HepG2 (cell line): ENCODE measurements around the gene SERPIND1.

Experiments used
- HDAC6 ChIP-seq: fragments of 200-600 bp; sonication (generic); IDR thresholded peaks from 2 replicates; pipeline ENCODE4 v1.7.0; 2017; ENCODE audit warnings: mild to moderate bottlenecking, antibody characterized with exemption, low read length, low read depth
- NFE2L1 ChIP-seq: sonication (generic); formaldehyde crosslinking; IDR thresholded peaks from 2 replicates; pipeline ENCODE4 v1.4.0; 2020; ENCODE audit warnings: missing genetic modification reagents, mild to moderate bottlenecking, borderline replicate concordance
- POLR2A ChIP-seq, 2 experiments: IDR thresholded peaks; 2 replicates each; pipeline ENCODE4 v1.6.1; 2011; ENCODE audit warnings: low read depth in 2 of 2, low read length in 2 of 2, mild to moderate bottlenecking in 1 of 2, moderate library complexity in 1 of 2; ENCODE audit not compliant: insufficient read depth in 1 of 2
- RAD21 ChIP-seq: fragments of 450-650 bp; formaldehyde crosslinking; IDR thresholded peaks from 2 replicates; pipeline ENCODE4 v1.5.0; 2020; ENCODE audit warnings: mild to moderate bottlenecking
- ZNF770 ChIP-seq: sonication (generic); formaldehyde crosslinking; IDR thresholded peaks from 2 replicates; pipeline ENCODE4 v1.5.0; 2020; ENCODE audit warnings: mild to moderate bottlenecking, missing genetic modification reagents
- TF ChIP-seq, protein P1 (sequence below): sonication (generic); formaldehyde crosslinking; IDR thresholded peaks from 2 replicates; pipeline ENCODE4 v1.5.1; 2020; ENCODE audit warnings: missing genetic modification reagents, mild to moderate bottlenecking, borderline replicate concordance
- TF ChIP-seq, protein P2 (sequence below): sonication (generic); formaldehyde crosslinking; IDR thresholded peaks from 2 replicates; pipeline ENCODE4 v1.5.0; 2020; ENCODE audit warnings: mild to moderate bottlenecking, missing genetic modification reagents, moderate library complexity

DNA sequence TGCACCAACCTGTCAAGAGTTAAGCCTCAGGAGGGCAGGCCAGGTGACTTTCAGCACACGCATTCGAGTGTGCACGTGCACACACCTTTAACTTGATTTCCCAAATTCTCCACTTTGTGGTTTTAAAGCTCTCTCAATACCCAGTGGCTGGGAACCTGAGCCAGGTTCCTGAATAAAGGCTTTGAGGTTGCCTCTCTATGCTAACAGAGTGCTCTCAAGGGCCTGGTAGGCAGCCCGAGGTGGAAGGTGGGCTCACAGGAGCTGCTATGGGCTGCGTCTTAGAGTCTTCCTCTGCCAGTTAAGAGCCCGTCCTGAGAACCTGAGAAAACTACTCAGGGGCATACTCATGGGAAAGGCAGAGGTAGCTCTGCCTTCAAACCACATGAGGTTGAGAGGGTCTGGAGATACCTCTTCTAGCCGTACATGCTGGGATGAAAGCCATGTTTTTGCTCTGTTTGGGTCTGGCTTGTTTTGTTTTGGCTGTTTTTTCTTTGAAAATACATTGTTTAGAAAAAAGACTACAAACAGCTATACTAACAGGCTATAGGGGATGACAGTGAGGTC is 11.6 kb upstream of the SERPIND1 start:
- no peak for TF ChIP-seq RAD21 (CRISPR knock-in tag)
- TF ChIP-seq, protein P1, sequence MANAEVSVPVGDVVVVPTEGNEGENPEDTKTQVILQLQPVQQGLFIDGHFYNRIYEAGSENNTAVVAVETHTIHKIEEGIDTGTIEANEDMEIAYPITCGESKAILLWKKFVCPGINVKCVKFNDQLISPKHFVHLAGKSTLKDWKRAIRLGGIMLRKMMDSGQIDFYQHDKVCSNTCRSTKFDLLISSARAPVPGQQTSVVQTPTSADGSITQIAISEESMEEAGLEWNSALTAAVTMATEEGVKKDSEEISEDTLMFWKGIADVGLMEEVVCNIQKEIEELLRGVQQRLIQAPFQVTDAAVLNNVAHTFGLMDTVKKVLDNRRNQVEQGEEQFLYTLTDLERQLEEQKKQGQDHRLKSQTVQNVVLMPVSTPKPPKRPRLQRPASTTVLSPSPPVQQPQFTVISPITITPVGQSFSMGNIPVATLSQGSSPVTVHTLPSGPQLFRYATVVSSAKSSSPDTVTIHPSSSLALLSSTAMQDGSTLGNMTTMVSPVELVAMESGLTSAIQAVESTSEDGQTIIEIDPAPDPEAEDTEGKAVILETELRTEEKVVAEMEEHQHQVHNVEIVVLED (CRISPR knock-in tag), result no peak
- TF ChIP-seq, protein P2, sequence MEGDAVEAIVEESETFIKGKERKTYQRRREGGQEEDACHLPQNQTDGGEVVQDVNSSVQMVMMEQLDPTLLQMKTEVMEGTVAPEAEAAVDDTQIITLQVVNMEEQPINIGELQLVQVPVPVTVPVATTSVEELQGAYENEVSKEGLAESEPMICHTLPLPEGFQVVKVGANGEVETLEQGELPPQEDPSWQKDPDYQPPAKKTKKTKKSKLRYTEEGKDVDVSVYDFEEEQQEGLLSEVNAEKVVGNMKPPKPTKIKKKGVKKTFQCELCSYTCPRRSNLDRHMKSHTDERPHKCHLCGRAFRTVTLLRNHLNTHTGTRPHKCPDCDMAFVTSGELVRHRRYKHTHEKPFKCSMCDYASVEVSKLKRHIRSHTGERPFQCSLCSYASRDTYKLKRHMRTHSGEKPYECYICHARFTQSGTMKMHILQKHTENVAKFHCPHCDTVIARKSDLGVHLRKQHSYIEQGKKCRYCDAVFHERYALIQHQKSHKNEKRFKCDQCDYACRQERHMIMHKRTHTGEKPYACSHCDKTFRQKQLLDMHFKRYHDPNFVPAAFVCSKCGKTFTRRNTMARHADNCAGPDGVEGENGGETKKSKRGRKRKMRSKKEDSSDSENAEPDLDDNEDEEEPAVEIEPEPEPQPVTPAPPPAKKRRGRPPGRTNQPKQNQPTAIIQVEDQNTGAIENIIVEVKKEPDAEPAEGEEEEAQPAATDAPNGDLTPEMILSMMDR, result no peak
- no peak for TF ChIP-seq ZNF770 (CRISPR knock-in tag)
- TF ChIP-seq HDAC6, result no peak
- no peak for TF ChIP-seq NFE2L1
- TF ChIP-seq POLR2A (IDR thresholded peaks at IDR 0.05; ENCODE audit: insufficient read depth in 1 of 2, low read depth in 2 of 2, low read length in 2 of 2), result no peak
